GM12878 (cell line): ENCODE measurements around the gene CCNY. TPM values are rescaled to one million over a fixed set of nuclear protein-coding genes. Genes with fewer than 3 reads are reported as not detected.

ENCODE experiments used
- ATAC-seq: fragments of 200-7000 bp; cut with Tn5 transposase; 3 replicates; pipeline ENCODE4 v1.9.1; 2020; ENCODE audit warnings: mild to moderate bottlenecking, moderate library complexity
- BruUV-seq: library from RNA; stranded (reverse); fragments of 400-500 nt; replicated peaks from 2 replicates; lab custom pipeline; 2021; lab: Mats Ljungman, UMichigan
- CTCF ChIA-PET: fragments of 300-600 bp; sonication (Branson Sonifier 250); formaldehyde crosslinking; extraction: SDS; loops from one replicate; lab custom pipeline; 2021; ENCODE audit warnings: inconsistent platforms; lab: Yijun Ruan, JAX
- POLR2A ChIA-PET: fragments of 350-600 bp; formaldehyde crosslinking; extraction: SDS; loops from one replicate; lab custom pipeline; 2021; ENCODE audit warnings: inconsistent platforms; lab: Charles Lee
- RAD21 ChIA-PET: fragments of 300-600 bp; sonication (Branson Sonifier 250); formaldehyde crosslinking; loops from one replicate; lab custom pipeline; 2023; ENCODE audit warnings: antibody characterized with exemption; ENCODE audit not compliant: unreplicated experiment; lab: Charles Lee
- SMC1A ChIA-PET: fragments of 300-600 bp; sonication (Branson Sonifier 250); formaldehyde crosslinking; loops from one replicate; lab custom pipeline; 2023; ENCODE audit not compliant: unreplicated experiment, uncharacterized antibody; lab: Charles Lee
- DNase-seq: peaks from one replicate; pipeline ENCODE4 v3.0.0-alpha.2; 2011; ENCODE audit warnings: low read depth, low spot score
- FAIRE-seq: peaks from 3 replicates; lab custom pipeline; 2011; peaks lifted over from hg19 to GRCh38; lab: Jason Lieb, UNC
- H2AFZ ChIP-seq: 2 replicates; pipeline ENCODE4 v1.6.0; 2011; ENCODE audit warnings: low read depth, low read length, control low read depth; ENCODE audit not compliant: control insufficient read depth
- H3K27ac ChIP-seq: 2 replicates; pipeline ENCODE4 v1.5.1; 2011; ENCODE audit warnings: control low read depth; ENCODE audit not compliant: control insufficient read depth, insufficient read depth
- H3K27me3 ChIP-seq, 2 experiments: replicated peaks in 1 of 2; 2 replicates each; pipeline versions ENCODE4 v1.6.0 to v1.6.1; 2011; ENCODE audit warnings: low read length in 1 of 2; ENCODE audit not compliant: control insufficient read depth in 2 of 2, insufficient read depth in 2 of 2
- H3K36me3 ChIP-seq, 2 experiments: 2 replicates each; pipeline ENCODE4 v1.5.1; 2011; ENCODE audit warnings: low read length in 1 of 2; ENCODE audit not compliant: control insufficient read depth in 2 of 2, insufficient read depth in 2 of 2
- H3K4me1 ChIP-seq: 2 replicates; pipeline ENCODE4 v1.6.1; 2011; ENCODE audit warnings: mild to moderate bottlenecking, low read length, moderate library complexity, mixed read lengths; ENCODE audit not compliant: control insufficient read depth, insufficient read depth
- H3K4me2 ChIP-seq: 2 replicates; pipeline ENCODE4 v1.6.0; 2011; ENCODE audit warnings: control low read depth; ENCODE audit not compliant: control insufficient read depth, insufficient read depth
- H3K4me3 ChIP-seq: fragments of 200-600 bp; sonication (generic); 2 replicates; pipeline ENCODE4 v1.5.1; 2016
- H3K79me2 ChIP-seq: 2 replicates; pipeline ENCODE4 v1.6.0; 2011; ENCODE audit warnings: low read length; ENCODE audit not compliant: control insufficient read depth, insufficient read depth
- H3K9ac ChIP-seq: 2 replicates; pipeline ENCODE4 v1.8.0; 2011; ENCODE audit warnings: low read length, control low read depth, mixed read lengths; ENCODE audit not compliant: control insufficient read depth, insufficient read depth
- H3K9me3 ChIP-seq: replicated peaks from 3 replicates; pipeline ENCODE4 v1.5.1; 2011; ENCODE audit warnings: mild to moderate bottlenecking, low read length; ENCODE audit not compliant: control insufficient read depth, insufficient read depth
- H4K20me1 ChIP-seq: 2 replicates; pipeline ENCODE4 v1.6.0; 2011; ENCODE audit not compliant: control insufficient read depth, insufficient read depth
- BACH1 ChIP-seq: fragments of 450-650 bp; IDR thresholded peaks from 2 replicates; pipeline ENCODE4 v1.6.1; 2017; ENCODE audit warnings: mild to moderate bottlenecking, borderline replicate concordance
- HDAC2 ChIP-seq: fragments of 200-600 bp; sonication (generic); IDR thresholded peaks from 2 replicates; pipeline ENCODE4 v1.6.1; 2017
- IKZF1 ChIP-seq: fragments of 450-650 bp; conservative IDR thresholded peaks from 2 replicates; pipeline ENCODE4 v1.6.1; 2017; ENCODE audit warnings: antibody characterized with exemption, mild to moderate bottlenecking
- KAT2A ChIP-seq: conservative IDR thresholded peaks from 2 replicates; pipeline ENCODE4 v1.6.1; 2011; ENCODE audit warnings: low read depth, low read length; ENCODE audit not compliant: control insufficient read depth
- NRF1 ChIP-seq: conservative IDR thresholded peaks from 2 replicates; pipeline ENCODE4 v1.6.1; 2011; ENCODE audit warnings: mild to moderate bottlenecking, low read depth, low read length, improper control_type of control experiment
- RAD21 ChIP-seq: IDR thresholded peaks from 2 replicates; pipeline ENCODE4 v1.6.1; 2011; ENCODE audit warnings: mild to moderate bottlenecking, low read depth, low read length, moderate library complexity; ENCODE audit not compliant: insufficient read depth
- SIX5 ChIP-seq: IDR thresholded peaks from 2 replicates; pipeline ENCODE4 v1.6.1; 2011; ENCODE audit warnings: mild to moderate bottlenecking, low read depth, low read length, moderate library complexity; ENCODE audit not compliant: severe bottlenecking
- SMAD1 ChIP-seq: fragments of 450-650 bp; IDR thresholded peaks from 2 replicates; pipeline ENCODE4 v1.6.1; 2018; ENCODE audit warnings: mild to moderate bottlenecking, low read depth; ENCODE audit not compliant: partially characterized antibody
- WGBS: methylation state at CpG from one replicate; pipeline ENCODE4 v1.1.6; 2016; ENCODE audit warnings: low lambda C conversion rate; ENCODE audit not compliant: insufficient replicate concordance, insufficient coverage; ENCODE audit errors: missing lambda C conversion rate; 5-methylcytosine and 5-hydroxymethylcytosine counted together
- in situ Hi-C: fragments of 300-500 bp; cut with MboI; formaldehyde crosslinking; loops from 9 replicates; pipeline ENCODE4 v1.14.3; 2018; ENCODE audit warnings: mixed read lengths
- intact Hi-C: fragments of 100-400 bp; cut with micrococcal nuclease; formaldehyde crosslinking; loops from one replicate; pipeline ENCODE4 v1.14.2; 2022; ENCODE audit not compliant: unreplicated experiment
- polyA plus RNA-seq, 11 experiments: library from polyadenylated mRNA; depleted of rRNA in 4 of 11; unstranded in 6 of 11; stranded (reverse) in 5 of 11; fragments of >200 nt; fragmentation: Nextera tagmentation in 4 of 11; fragmentation: Illumina TruSeq in 1 of 11; extraction: Ambion mirVana in 4 of 11; extraction: Trizol in 1 of 11; gene quantifications; 1 replicate in 1 of 11; 2 replicates in 10 of 11; pipeline versions ENCODE4 v1.2.1 to v1.2.3, GENCODE V29; 2011 to 2016; ENCODE audit warnings: inconsistent platforms in 2 of 11, missing spikeins in 2 of 11, low read depth in 1 of 11
- total RNA-seq, 4 experiments: library from RNA; depleted of rRNA in 3 of 4; stranded (reverse); fragments of >200 nt in 3 of 4; fragmentation: Illumina TruSeq in 1 of 4; extraction: Trizol in 1 of 4; gene quantifications; 2 replicates each; pipeline versions ENCODE4 v1.2.1 to v1.2.3, GENCODE V29; 2013 to 2021

Gene CCNY
- total and polyA plus RNA-seq, 10 of the 15 experiments (the other 5 are each of a cell fraction or from before 2014, with no cell fraction given), result 3.6 to 50.0 (median 26.1) TPM

DNA sequence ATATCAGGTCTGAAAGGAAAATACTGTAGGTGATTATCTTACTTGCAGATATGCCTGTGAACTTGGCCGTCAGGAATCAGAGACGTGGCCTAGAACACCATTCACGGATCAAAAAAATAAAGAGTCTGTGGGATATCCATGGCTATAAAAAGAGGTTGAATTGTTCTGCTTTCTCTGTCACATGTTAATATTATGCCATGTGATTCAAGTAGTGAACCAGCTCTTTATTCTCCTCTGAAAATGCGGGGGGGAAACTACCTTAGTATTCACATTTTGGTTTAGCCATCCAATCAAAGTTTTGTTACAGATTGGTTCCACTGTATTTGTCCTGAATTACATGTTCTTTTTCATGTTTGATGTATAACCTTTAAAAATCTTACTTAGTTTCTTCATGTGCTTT, 120.5 kb downstream of the CCNY start:
- CTCF ChIA-PET, result interaction anchor here (0.8 kb wide), 1 partner anchor 18 kb away, joined by 3 read pairs; no protein-coding TSS in a partner anchor
- ATAC-seq (no peak), DNase-seq (no peak), FAIRE-seq (no peak)
- no peak for TF ChIP-seq SIX5
- no peak for TF ChIP-seq HDAC2
- no peak for TF ChIP-seq SMAD1
- TF ChIP-seq KAT2A, result no peak
- no peak for TF ChIP-seq RAD21
- no peak for TF ChIP-seq BACH1
- no peak for TF ChIP-seq IKZF1
- TF ChIP-seq NRF1, result no peak
- Histone ChIP-seq H3K9me3 (no peaks in the 10 kb centered on the region), H2AFZ (no peak overlapping the region), H3K4me1 (peaks cover 7% of the 10 kb centered on the region), H3K27ac (no peak overlapping the region), H3K36me3 (no peaks in the 10 kb centered on the region), H3K4me3 (no peak overlapping the region), H3K79me2 (peaks cover 7% of the 10 kb centered on the region), H3K27me3 (no peaks in the 10 kb centered on the region), H4K20me1 (peaks cover 3% of the 10 kb centered on the region), H3K9ac (no peak overlapping the region), H3K4me2 (no peak overlapping the region)
- POLR2A ChIA-PET, result no interaction called here
- RAD21 ChIA-PET, result no interaction called here
- in situ Hi-C loops (no loop called here), intact Hi-C loops (loop anchor here (10.0 kb wide), 1 partner anchor 332 kb away; the partner anchor contains the start of gene CREM)
- WGBS, result 79% methylated on average over 4 of the region's 4 CpGs
- SMC1A ChIA-PET, result interaction anchor here (1.0 kb wide), 2 partner anchors 9 to 77 kb away, joined by 3 read pairs; no protein-coding TSS in a partner anchor
- BruUV-seq, result no TSS peak
